Measurements from ENCODE around the gene PRKN. TPM values are rescaled to one million over a fixed set of nuclear protein-coding genes. Genes with fewer than 3 reads are reported as not detected.

Gene PRKN
- total RNA-seq, 2 donors from 2014 or later, result 8.3 to 8.4 TPM

DNA sequence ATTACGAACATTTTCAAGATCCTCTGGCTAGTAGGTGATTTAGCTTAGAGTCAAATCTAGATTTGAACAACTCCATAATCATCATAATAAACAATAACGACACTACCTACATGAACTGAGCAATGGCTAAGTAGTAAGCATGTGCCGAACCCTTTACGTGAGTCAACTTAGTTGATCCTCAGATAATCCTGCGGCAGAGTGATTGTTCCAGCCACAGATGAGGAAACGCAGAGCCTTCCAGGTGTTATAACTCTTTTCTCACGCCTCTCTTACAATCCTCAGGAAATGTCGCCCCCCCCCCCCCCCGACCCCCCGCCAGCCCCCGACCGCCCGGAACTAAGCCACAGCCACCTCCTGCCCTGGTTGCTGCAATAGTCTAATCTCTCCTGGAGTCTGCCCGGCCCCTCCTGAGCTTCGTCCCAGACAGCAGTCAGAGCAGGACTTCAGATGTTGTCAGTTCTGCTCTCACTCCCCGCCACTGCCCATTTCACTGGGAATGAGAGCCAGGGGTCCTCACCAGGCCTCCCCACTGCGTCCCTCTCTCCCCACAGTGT, 1312.2 kb downstream of the PRKN start:
- no peak for ATAC-seq
- no peaks in the 10 kb centered on the region for H3K9me3 ChIP-seq (ENCODE audit: control insufficient read depth, low read length, poor library complexity, severe bottlenecking)
- Mint-ChIP-seq H3K27me3 (peaks cover 22% of the 10 kb centered on the region), H3K4me1 (no peaks in the 10 kb centered on the region), H3K27ac (no peak overlapping the region), H3K4me3 (no peak overlapping the region), H3K36me3 (ENCODE audit: low read depth) (no peaks in the 10 kb centered on the region)
- DNase-seq, result no peak

DNA sequence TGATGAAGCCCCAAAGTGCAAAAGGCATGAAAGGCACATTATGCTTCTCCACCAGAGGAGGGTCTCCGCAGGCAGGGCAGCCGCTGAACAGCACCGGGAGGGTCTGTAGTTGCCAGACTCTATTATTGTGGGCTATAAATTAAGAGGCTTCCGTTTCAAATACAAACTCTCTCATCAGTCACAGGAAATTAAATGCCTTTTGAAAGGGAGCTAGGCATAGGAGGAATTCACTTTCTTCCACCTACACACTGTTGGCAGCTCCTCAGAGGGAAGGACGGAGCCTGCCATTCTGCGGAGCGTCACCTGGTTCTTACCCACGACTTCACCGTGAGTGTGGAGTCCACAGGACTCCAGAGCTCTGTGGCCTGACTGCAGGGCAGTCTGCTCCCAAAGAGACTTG, 1312.9 kb downstream of the PRKN start:
- ATAC-seq (no peak), DNase-seq (no peak)
- H3K9me3 ChIP-seq (ENCODE audit: control insufficient read depth, low read length, poor library complexity, severe bottlenecking), result no peaks in the 10 kb centered on the region
- H3K4me1 Mint-ChIP-seq, result no peaks in the 10 kb centered on the region
- H3K27ac Mint-ChIP-seq, result no peak overlapping the region
- H3K4me3 Mint-ChIP-seq, result no peak overlapping the region
- H3K36me3 Mint-ChIP-seq (ENCODE audit: low read depth), result no peaks in the 10 kb centered on the region
- H3K27me3 Mint-ChIP-seq, result peaks cover 22% of the 10 kb centered on the region

DNA sequence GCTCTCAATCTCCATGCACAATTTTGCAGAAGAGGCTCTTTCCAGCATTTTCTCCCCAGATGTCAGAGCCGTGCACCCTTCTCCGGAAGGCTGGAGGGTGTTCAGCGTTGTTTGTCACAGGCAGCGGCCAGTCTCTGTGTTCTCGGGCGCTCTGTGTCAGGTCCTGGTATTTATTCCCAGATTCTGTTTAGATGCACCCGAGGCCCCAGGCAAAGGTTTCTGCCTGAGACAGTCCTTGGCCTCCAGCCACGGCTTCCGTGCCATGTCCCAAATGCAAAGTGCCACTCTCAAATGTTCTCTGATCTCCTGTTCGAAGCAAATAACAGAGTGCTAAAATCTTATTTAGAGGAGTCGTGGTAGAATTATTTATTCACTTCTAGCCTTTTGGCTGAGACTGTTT, 1313.4 kb downstream of the PRKN start:
- no peaks in the 10 kb centered on the region for H3K9me3 ChIP-seq (ENCODE audit: control insufficient read depth, low read length, poor library complexity, severe bottlenecking)
- Mint-ChIP-seq H3K4me3 (no peak overlapping the region), H3K27me3 (peaks cover 22% of the 10 kb centered on the region), H3K4me1 (no peaks in the 10 kb centered on the region), H3K36me3 (ENCODE audit: low read depth) (no peaks in the 10 kb centered on the region), H3K27ac (no peak overlapping the region)
- DNase-seq (no peak), ATAC-seq (no peak)

DNA sequence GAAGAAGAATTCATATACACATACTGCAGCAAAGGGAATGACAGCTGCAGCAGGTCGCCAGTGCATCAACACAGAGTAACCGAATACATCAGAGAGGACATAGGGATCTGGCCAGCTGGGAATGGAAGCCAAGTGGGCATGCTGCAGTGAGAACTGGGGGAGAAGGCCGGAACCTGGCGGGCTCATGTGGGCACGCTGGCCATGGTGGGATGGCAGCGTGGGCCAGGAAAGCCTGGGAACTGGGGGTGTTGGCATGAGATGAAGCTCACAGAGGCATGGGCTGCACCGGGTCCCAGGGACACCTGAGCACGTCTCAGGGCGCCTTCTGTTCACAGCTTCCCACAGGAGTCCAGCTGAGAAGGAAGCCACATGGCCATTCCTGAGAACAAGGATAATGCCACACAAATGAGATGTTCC, 1314.2 kb downstream of the PRKN start:
- no peak for ATAC-seq
- H3K9me3 ChIP-seq (ENCODE audit: control insufficient read depth, low read length, poor library complexity, severe bottlenecking), result no peaks in the 10 kb centered on the region
- Mint-ChIP-seq H3K36me3 (ENCODE audit: low read depth) (no peaks in the 10 kb centered on the region), H3K27me3 (peaks cover 22% of the 10 kb centered on the region), H3K4me3 (no peak overlapping the region), H3K27ac (no peak overlapping the region), H3K4me1 (no peaks in the 10 kb centered on the region)
- DNase-seq, result no peak

- DNase-seq (no peak), ATAC-seq (no peak)
- H3K4me3 Mint-ChIP-seq, result no peak overlapping the region
- H3K36me3 Mint-ChIP-seq (ENCODE audit: low read depth), result no peaks in the 10 kb centered on the region
- H3K27ac Mint-ChIP-seq, result no peak overlapping the region
- no peaks in the 10 kb centered on the region for H3K9me3 ChIP-seq (ENCODE audit: control insufficient read depth, low read length, poor library complexity, severe bottlenecking)
- peaks cover 22% of the 10 kb centered on the region for H3K27me3 Mint-ChIP-seq
- no peaks in the 10 kb centered on the region for H3K4me1 Mint-ChIP-seq
Observed at GRCh38 chr6:161412795-161413194, 1314.8 kb downstream of the PRKN start.

DNA sequence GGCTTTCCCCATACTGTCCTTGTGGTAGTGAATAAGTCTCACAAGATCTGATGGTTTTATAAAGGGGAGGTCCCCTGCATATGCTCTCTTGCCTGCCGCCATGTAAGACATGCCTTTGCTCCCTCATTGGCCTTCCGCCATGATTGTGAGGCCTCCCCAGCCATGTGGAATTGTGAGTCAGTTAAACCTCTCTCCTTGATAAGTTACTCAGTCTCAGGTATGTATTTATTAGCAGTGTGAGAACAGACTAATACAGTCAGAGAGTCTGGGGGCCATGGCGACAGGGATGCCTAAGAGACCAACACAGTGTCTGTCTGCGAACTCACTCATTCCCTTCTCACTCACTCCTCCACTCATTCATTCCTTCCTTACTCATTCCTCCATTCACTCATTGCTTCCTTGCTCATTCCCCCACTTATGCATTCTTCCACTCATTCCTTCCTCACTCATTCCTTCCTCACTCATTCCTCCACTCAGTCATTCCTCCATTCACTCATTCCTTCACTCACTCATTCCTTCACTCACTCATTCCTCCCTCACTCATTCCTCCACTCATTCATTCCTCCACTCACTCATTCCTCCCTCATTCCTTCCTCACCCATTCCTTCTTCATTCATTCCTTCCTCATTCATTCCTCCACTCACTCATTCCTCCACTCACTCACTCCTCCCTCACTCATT, 1316.2 kb downstream of the PRKN start:
- DNase-seq, result no peak
- no peaks in the 10 kb centered on the region for H3K4me1 Mint-ChIP-seq

DNA sequence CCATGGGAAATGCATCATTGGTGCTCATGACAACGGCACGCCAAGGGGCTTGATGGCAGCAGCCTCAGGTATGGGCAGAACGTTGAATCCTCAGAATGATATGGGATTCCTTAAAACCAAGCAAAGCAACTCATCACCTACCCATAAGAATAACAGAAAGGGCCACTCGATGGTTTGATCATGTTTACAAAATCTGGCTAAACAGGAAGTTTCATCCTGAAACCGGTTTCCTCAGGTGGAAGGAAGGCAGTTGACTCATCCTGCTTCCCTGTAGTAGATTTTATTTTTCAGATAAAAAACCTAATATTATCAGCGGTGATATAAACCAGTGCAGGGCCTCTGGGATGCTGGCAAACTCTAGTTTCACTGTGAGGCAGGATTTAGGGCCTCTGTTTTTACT, 1316.8 kb downstream of the PRKN start:
- DNase-seq (no peak), ATAC-seq (no peak)
- Mint-ChIP-seq H3K36me3 (ENCODE audit: low read depth) (no peaks in the 10 kb centered on the region), H3K4me3 (no peak overlapping the region), H3K27me3 (peaks cover 15% of the 10 kb centered on the region), H3K4me1 (no peaks in the 10 kb centered on the region), H3K27ac (no peak overlapping the region)
- no peaks in the 10 kb centered on the region for H3K9me3 ChIP-seq (ENCODE audit: control insufficient read depth, low read length, poor library complexity, severe bottlenecking)

More for the DNA sequence above, 1316.2 kb downstream of the PRKN start:
- no peak for ATAC-seq
- peaks cover 19% of the 10 kb centered on the region for H3K27me3 Mint-ChIP-seq
- H3K27ac Mint-ChIP-seq, result no peak overlapping the region
- no peaks in the 10 kb centered on the region for H3K9me3 ChIP-seq (ENCODE audit: control insufficient read depth, low read length, poor library complexity, severe bottlenecking)
- H3K36me3 Mint-ChIP-seq (ENCODE audit: low read depth), result no peaks in the 10 kb centered on the region
- no peak overlapping the region for H3K4me3 Mint-ChIP-seq

DNA sequence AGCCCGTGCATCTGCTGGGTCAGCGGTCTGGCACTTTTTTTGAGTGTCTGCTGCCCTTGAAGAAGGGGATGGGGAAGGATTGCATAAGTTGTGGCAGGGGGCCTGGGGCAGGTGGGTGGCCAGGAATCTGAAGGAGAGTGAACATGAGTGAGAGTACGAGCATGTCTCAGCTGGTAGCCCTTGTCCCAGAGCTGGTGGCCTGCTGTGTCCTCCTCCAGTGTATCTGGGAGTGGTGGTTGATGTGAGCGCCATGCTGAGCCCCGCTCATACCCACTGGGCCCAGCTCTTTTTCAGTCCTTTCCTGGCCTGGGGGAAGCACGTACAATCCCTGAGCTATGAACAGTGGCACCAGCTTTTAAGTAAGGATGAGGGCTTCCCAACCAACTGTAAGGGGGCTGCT, 1317.5 kb downstream of the PRKN start:
- H3K27me3 Mint-ChIP-seq, result peaks cover 14% of the 10 kb centered on the region
- no peaks in the 10 kb centered on the region for H3K9me3 ChIP-seq (ENCODE audit: control insufficient read depth, low read length, poor library complexity, severe bottlenecking)
- ATAC-seq (no peak), DNase-seq (no peak)
- H3K4me1 Mint-ChIP-seq, result no peaks in the 10 kb centered on the region
- no peak overlapping the region for H3K4me3 Mint-ChIP-seq
- H3K27ac Mint-ChIP-seq, result no peak overlapping the region
- H3K36me3 Mint-ChIP-seq (ENCODE audit: low read depth), result no peaks in the 10 kb centered on the region

DNA sequence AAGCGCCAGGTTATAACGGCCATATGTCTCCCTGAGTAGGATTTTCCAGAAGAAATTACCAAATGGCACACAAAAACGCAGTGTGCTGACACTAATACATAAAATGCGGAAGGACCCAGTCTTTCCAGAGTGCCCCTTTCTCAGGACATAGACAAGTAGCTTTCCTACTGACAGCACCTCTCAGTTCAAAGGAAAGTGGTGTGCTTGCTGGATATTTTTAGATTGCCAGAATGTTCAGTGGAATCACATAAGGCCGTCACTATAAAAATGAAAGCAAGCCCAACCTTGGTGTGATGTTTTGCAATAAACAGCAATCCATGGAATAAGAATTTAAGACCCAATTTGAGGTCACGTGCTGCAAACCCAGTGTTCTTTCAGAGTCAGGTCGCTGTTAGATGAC, 1318.2 kb downstream of the PRKN start:
- DNase-seq, result no peak

DNA sequence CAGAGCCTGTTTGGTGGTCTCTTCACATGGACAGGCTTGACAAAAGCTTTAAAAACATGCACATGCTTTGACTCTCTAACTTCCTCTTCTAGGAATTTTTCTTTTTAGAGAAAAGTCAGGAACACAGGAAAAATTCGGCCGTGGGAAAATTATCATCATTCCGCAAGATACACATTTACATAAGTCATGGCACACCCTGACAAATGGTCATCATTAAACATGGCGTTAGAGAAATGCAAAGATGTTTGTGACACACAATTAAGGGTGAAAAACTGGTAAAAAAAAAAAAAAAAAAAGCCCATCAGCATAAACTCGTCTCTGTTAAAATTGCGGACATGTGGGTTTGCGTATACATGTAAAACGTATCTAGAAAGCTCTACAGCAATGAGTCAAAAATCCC, 1319.5 kb downstream of the PRKN start:
- ATAC-seq, result no peak
- H3K4me1 Mint-ChIP-seq, result no peaks in the 10 kb centered on the region
- peaks cover 4% of the 10 kb centered on the region for H3K27me3 Mint-ChIP-seq
- H3K27ac Mint-ChIP-seq, result no peak overlapping the region
- H3K9me3 ChIP-seq (ENCODE audit: control insufficient read depth, low read length, poor library complexity, severe bottlenecking), result no peaks in the 10 kb centered on the region
- H3K36me3 Mint-ChIP-seq (ENCODE audit: low read depth), result no peaks in the 10 kb centered on the region
- DNase-seq, result no peak
- no peak overlapping the region for H3K4me3 Mint-ChIP-seq

More for the DNA sequence above, 1318.2 kb downstream of the PRKN start:
- H3K27ac Mint-ChIP-seq, result no peak overlapping the region
- no peak overlapping the region for H3K4me3 Mint-ChIP-seq
- no peaks in the 10 kb centered on the region for H3K4me1 Mint-ChIP-seq
- H3K36me3 Mint-ChIP-seq (ENCODE audit: low read depth), result no peaks in the 10 kb centered on the region
- ATAC-seq, result no peak
- peaks cover 7% of the 10 kb centered on the region for H3K27me3 Mint-ChIP-seq
- no peaks in the 10 kb centered on the region for H3K9me3 ChIP-seq (ENCODE audit: control insufficient read depth, low read length, poor library complexity, severe bottlenecking)

GRCh38 chr6:161407581-161407980, 1320.0 kb downstream of the PRKN start:
- Mint-ChIP-seq H3K27me3 (peaks cover 9% of the 10 kb centered on the region), H3K4me3 (no peak overlapping the region), H3K27ac (no peak overlapping the region), H3K4me1 (no peaks in the 10 kb centered on the region), H3K36me3 (ENCODE audit: low read depth) (no peaks in the 10 kb centered on the region)
- no peak for DNase-seq
- ATAC-seq, result no peak
- no peaks in the 10 kb centered on the region for H3K9me3 ChIP-seq (ENCODE audit: control insufficient read depth, low read length, poor library complexity, severe bottlenecking)

DNA sequence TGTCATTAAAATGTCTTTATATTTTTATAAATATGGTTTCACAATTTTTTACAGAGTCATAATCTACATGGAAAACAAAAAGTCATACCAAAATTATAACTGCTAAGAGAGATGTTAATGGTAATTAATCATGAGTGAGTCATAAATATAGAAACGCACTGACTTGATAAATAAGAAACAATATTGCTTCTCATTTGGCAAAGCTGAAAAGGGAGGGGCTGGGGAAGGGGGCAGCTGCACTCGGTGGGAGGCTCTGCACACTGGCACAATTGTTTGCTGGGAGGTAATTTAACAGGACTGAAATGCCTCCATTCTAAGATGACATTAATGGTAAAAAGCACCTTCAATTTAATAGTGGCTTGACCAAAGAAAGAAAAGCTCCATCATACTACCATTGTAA, 1320.5 kb downstream of the PRKN start:
- ATAC-seq (no peak), DNase-seq (no peak)
- Mint-ChIP-seq H3K4me1 (no peaks in the 10 kb centered on the region), H3K4me3 (no peak overlapping the region), H3K27ac (no peak overlapping the region), H3K36me3 (ENCODE audit: low read depth) (no peaks in the 10 kb centered on the region), H3K27me3 (peaks cover 14% of the 10 kb centered on the region)
- no peaks in the 10 kb centered on the region for H3K9me3 ChIP-seq (ENCODE audit: control insufficient read depth, low read length, poor library complexity, severe bottlenecking)

GRCh38 chr6:161406646-161407045, 1320.9 kb downstream of the PRKN start:
- no peak for ATAC-seq

DNA sequence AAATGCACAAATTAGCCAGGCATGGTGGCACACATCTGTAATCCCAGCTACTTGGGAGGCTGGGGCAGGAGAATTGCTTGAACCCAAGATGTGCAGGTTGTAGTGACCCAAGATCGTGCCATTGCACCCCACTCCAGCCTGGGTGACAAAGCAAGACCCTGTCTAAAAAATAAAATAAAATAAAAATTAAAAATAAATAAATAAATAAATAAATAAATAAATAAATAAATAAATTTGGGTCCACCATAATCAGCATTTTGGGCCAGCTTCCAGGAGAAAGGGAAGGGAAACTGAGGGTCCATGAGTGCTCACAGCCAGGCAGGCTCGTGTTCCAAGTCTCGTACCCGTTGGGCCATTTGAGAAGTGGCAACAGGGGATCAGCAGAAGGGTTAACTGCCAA, 1322.1 kb downstream of the PRKN start:
- H3K27ac Mint-ChIP-seq, result no peak overlapping the region
- ATAC-seq (no peak), DNase-seq (no peak)
- H3K4me3 Mint-ChIP-seq, result no peak overlapping the region
- H3K9me3 ChIP-seq (ENCODE audit: control insufficient read depth, low read length, poor library complexity, severe bottlenecking), result no peaks in the 10 kb centered on the region
- peaks cover 22% of the 10 kb centered on the region for H3K27me3 Mint-ChIP-seq
- no peaks in the 10 kb centered on the region for H3K4me1 Mint-ChIP-seq
- H3K36me3 Mint-ChIP-seq (ENCODE audit: low read depth), result no peaks in the 10 kb centered on the region

More at GRCh38 chr6:161406646-161407045, 1320.9 kb downstream of the PRKN start:
- H3K27ac Mint-ChIP-seq, result no peak overlapping the region
- H3K9me3 ChIP-seq (ENCODE audit: control insufficient read depth, low read length, poor library complexity, severe bottlenecking), result no peaks in the 10 kb centered on the region
- no peak overlapping the region for H3K4me3 Mint-ChIP-seq
- H3K36me3 Mint-ChIP-seq (ENCODE audit: low read depth), result no peaks in the 10 kb centered on the region
- H3K4me1 Mint-ChIP-seq, result no peaks in the 10 kb centered on the region
- no peak for DNase-seq
- peaks cover 16% of the 10 kb centered on the region for H3K27me3 Mint-ChIP-seq

Measured in T-helper 17 cell (primary cell).